Bronchial epithelial cell (primary cell): Measurements from ENCODE around the gene NDUFAF5. TPM values are rescaled to one million over a fixed set of nuclear protein-coding genes. Genes with fewer than 3 reads are reported as not detected.

Source experiments
- DNase-seq: peaks from one replicate; pipeline ENCODE4 v3.0.0-alpha.2; 2010; ENCODE audit warnings: low read depth
- FAIRE-seq: peaks from 2 replicates; lab custom pipeline; 2011; peaks lifted over from hg19 to GRCh38; lab: Jason Lieb, UNC
- H3K27me3 ChIP-seq: 2 replicates; pipeline ENCODE4 v1.5.1; 2011; ENCODE audit warnings: low read length; ENCODE audit not compliant: control insufficient read depth, insufficient read depth
- H3K36me3 ChIP-seq: 2 replicates; pipeline ENCODE4 v1.5.1; 2011; ENCODE audit warnings: low read length; ENCODE audit not compliant: control insufficient read depth, insufficient read depth
- H3K4me3 ChIP-seq: 2 replicates; pipeline ENCODE4 v1.5.1; 2011; ENCODE audit warnings: mild to moderate bottlenecking, low read depth, low read length, control low read depth
- total RNA-seq: library from RNA; depleted of rRNA; stranded (reverse); fragments of >200 nt; gene quantifications from 2 replicates; pipeline ENCODE4 v1.2.1, GENCODE V29; 2014
- TF ChIP-seq, protein P1 (sequence below): IDR thresholded peaks from 2 replicates; pipeline ENCODE4 v1.5.1; 2011; ENCODE audit warnings: mild to moderate bottlenecking, moderate library complexity, low read length, control low read depth, inconsistent platforms; ENCODE audit not compliant: insufficient read depth, severe bottlenecking

The NDUFAF5 gene
- total RNA-seq, 1 donor from 2014 or later: 15.0 TPM

- peak; percentile 88 for DNase-seq
- FAIRE-seq: no peak
- no peaks in the 10 kb centered on the region for H3K27me3 ChIP-seq
- TF ChIP-seq, protein P1, sequence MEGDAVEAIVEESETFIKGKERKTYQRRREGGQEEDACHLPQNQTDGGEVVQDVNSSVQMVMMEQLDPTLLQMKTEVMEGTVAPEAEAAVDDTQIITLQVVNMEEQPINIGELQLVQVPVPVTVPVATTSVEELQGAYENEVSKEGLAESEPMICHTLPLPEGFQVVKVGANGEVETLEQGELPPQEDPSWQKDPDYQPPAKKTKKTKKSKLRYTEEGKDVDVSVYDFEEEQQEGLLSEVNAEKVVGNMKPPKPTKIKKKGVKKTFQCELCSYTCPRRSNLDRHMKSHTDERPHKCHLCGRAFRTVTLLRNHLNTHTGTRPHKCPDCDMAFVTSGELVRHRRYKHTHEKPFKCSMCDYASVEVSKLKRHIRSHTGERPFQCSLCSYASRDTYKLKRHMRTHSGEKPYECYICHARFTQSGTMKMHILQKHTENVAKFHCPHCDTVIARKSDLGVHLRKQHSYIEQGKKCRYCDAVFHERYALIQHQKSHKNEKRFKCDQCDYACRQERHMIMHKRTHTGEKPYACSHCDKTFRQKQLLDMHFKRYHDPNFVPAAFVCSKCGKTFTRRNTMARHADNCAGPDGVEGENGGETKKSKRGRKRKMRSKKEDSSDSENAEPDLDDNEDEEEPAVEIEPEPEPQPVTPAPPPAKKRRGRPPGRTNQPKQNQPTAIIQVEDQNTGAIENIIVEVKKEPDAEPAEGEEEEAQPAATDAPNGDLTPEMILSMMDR: peak; percentile 38
- no peak overlapping the region for H3K4me3 ChIP-seq
- peaks cover 2% of the 10 kb centered on the region for H3K36me3 ChIP-seq
These were observed 35.2 kb downstream of the NDUFAF5 start for GRCh38 chr20:13819885-13820645.

DNA sequence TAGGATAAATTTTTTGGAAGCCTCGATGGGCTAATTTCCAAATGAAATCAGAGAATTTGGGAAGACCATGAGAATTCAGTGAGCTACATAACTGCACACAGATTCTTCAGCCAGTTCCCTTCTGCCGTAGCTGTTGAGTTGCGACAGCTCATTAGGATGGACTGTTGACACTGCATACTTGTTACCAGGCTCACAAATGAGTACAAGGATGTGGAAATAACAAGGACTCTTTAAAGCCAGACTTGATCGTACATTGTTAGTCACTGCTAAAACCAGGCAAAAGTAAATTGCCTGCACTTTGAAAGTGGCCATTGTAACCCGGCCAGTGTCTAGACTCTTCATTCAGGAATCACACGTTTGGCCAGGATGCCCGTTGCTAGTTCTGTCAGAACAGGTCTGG, 37.0 kb downstream of the NDUFAF5 start:
- TF ChIP-seq, protein P1: no peak
- peaks cover 2% of the 10 kb centered on the region for H3K36me3 ChIP-seq
- H3K4me3 ChIP-seq: no peak overlapping the region
- DNase-seq: peak; percentile 75
- no peak for FAIRE-seq
- no peaks in the 10 kb centered on the region for H3K27me3 ChIP-seq

DNA sequence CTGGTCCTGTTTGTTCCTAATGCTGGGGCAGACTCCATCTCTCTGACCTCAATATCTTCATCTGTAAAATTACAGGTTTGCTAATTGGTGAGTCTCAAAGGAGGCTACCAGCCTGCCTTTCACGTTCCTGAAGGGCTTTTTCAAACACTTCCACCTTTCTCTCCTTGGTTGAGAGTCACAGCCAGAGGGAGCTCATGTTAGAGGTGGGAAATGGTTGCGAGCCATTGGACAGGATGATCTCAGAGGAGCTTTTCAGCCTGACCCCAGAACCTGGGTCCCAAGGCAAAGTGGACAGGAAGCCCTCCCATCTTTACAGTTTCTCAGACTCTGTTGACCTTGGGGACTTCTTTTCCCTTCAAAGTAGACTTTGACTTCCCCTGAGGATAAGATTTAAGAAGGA, 37.6 kb downstream of the NDUFAF5 start:
- H3K36me3 ChIP-seq: peaks cover 2% of the 10 kb centered on the region
- H3K4me3 ChIP-seq: no peak overlapping the region
- FAIRE-seq: no peak
- H3K27me3 ChIP-seq: no peaks in the 10 kb centered on the region
- TF ChIP-seq, protein P1: no peak
- DNase-seq: peak; percentile 4

DNA sequence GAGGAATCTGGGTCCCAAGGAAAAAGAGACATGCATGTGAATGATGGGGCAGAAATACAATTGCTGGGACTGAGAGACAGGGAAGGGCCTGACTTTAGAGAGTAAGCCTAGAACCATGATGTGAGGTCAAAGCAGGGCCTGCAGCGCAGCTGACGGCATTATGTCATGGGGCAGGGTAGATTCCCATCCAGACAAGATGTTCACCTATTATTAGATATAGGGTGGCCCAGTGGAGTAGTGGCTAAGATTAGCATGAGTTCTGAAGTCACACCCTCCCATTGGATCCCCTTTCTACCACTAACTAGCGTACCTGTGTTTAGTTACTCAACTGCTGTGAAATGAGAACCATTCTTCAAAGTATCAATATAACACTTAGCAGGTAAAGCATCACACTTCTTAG, 39.6 kb downstream of the NDUFAF5 start:
- H3K4me3 ChIP-seq: no peak overlapping the region
- DNase-seq: no peak
- TF ChIP-seq, protein P1: no peak
- H3K27me3 ChIP-seq: no peaks in the 10 kb centered on the region
- H3K36me3 ChIP-seq: no peaks in the 10 kb centered on the region
- no peak for FAIRE-seq

- TF ChIP-seq, protein P1: no peak
These were observed 40.6 kb downstream of the NDUFAF5 start for GRCh38 chr20:13825465-13825864.

More at GRCh38 chr20:13825465-13825864, 40.6 kb downstream of the NDUFAF5 start:
- no peak for FAIRE-seq
- H3K4me3 ChIP-seq: no peak overlapping the region
- no peaks in the 10 kb centered on the region for H3K27me3 ChIP-seq
- DNase-seq: no peak
- no peaks in the 10 kb centered on the region for H3K36me3 ChIP-seq
